Lower leg skin (tissue), 3 donors: ENCODE data around the gene ANKIB1.

ENCODE experiments used
- CTCF ChIP-seq, 3 donors: fragments of 450-650 bp; IDR thresholded peaks; one replicate each; pipeline ENCODE4 v1.5.1; 2016; ENCODE audit warnings: antibody characterized with exemption in 3 of 3, mild to moderate bottlenecking in 3 of 3, moderate library complexity in 2 of 3
- POLR2A ChIP-seq, 2 donors: fragments of 450-650 bp; IDR thresholded peaks; one replicate each; pipeline ENCODE4 v1.6.1; 2016 to 2017; ENCODE audit warnings: antibody characterized with exemption in 2 of 2, mild to moderate bottlenecking in 1 of 2, moderate library complexity in 1 of 2

GRCh38 chr7:92436612-92437445 lies 191.1 kb downstream of the ANKIB1 start:
- TF ChIP-seq CTCF (IDR thresholded peaks at IDR 0.05) (no peak), POLR2A (IDR thresholded peaks at IDR 0.05) (no peak)
